DOHH2 (cell line): Measurements from ENCODE around the gene SIPA1L3.

Experiments
- CTCF ChIP-seq: fragments of 200-600 bp; sonication (generic); IDR thresholded peaks from one replicate; pipeline ENCODE4 v1.5.1; 2014; ENCODE audit warnings: antibody characterized with exemption, mild to moderate bottlenecking, low read depth, low read length; ENCODE audit not compliant: poor library complexity, severe bottlenecking
- EZH2phosphoT487 ChIP-seq: fragments of 200-600 bp; sonication (generic); IDR thresholded peaks from 2 replicates; pipeline ENCODE4 v1.6.1; 2017; ENCODE audit warnings: borderline replicate concordance, mild to moderate bottlenecking, antibody characterized with exemption, low read length, moderate library complexity, mixed read lengths

- TF ChIP-seq CTCF (no peak), EZH2phosphoT487 (no peak)
Observed at GRCh38 chr19:38231918-38232317, 324.9 kb downstream of the SIPA1L3 start.
